HepG2 (cell line): ENCODE measurements around the gene TSEN54. TPM values are rescaled to one million over a fixed set of nuclear protein-coding genes. Genes with fewer than 3 reads are reported as not detected.

Experiments
- BCL6 ChIP-seq: IDR thresholded peaks from 2 replicates; pipeline ENCODE4 v1.6.1; 2016; ENCODE audit warnings: missing genetic modification reagents, missing compliant biosample characterization
- HIC2 ChIP-seq: sonication (generic); formaldehyde crosslinking; IDR thresholded peaks from 2 replicates; pipeline ENCODE4 v1.9.0; 2022; ENCODE audit warnings: low read depth, missing genetic modification reagents
- HMG20A ChIP-seq: IDR thresholded peaks from 2 replicates; pipeline ENCODE4 v1.6.1; 2016; ENCODE audit warnings: borderline replicate concordance
- KLF13 ChIP-seq: sonication (generic); formaldehyde crosslinking; IDR thresholded peaks from 2 replicates; pipeline ENCODE4 v1.4.0; 2020; ENCODE audit warnings: mild to moderate bottlenecking, missing genetic modification reagents
- MED8 ChIP-seq: sonication (generic); formaldehyde crosslinking; IDR thresholded peaks from 2 replicates; pipeline ENCODE4 v1.8.1; 2023; ENCODE audit warnings: mild to moderate bottlenecking, missing genetic modification reagents; ENCODE audit not compliant: insufficient replicate concordance
- MXD4 ChIP-seq: IDR thresholded peaks from 2 replicates; pipeline ENCODE4 v1.6.1; 2016; ENCODE audit warnings: mild to moderate bottlenecking, missing biosample characterization, missing genetic modification reagents
- PAX8 ChIP-seq: sonication (generic); formaldehyde crosslinking; IDR thresholded peaks from 2 replicates; pipeline ENCODE4 v1.8.0; 2022; ENCODE audit warnings: mild to moderate bottlenecking, missing genetic modification reagents, borderline replicate concordance
- PCBP2 ChIP-seq: fragments of 200-400 bp; formaldehyde crosslinking; optimal IDR thresholded peaks from 2 replicates; pipeline ENCODE3; 2018; ENCODE audit warnings: low read length, low read depth; ENCODE audit not compliant: poor library complexity, severe bottlenecking
- REXO4 ChIP-seq: sonication (generic); formaldehyde crosslinking; IDR thresholded peaks from 2 replicates; pipeline ENCODE4 v1.8.0; 2022; ENCODE audit warnings: missing genetic modification reagents, mild to moderate bottlenecking, borderline replicate concordance
- RORA ChIP-seq: sonication (generic); formaldehyde crosslinking; IDR thresholded peaks from 2 replicates; pipeline ENCODE4 v1.5.0; 2020; ENCODE audit warnings: mild to moderate bottlenecking, missing genetic modification reagents, moderate library complexity
- SIN3B ChIP-seq: fragments of 150-350 bp; IDR thresholded peaks from 2 replicates; pipeline ENCODE4 v1.6.1; 2014; ENCODE audit warnings: low read length
- SNRNP70 ChIP-seq: fragments of 200-400 bp; formaldehyde crosslinking; IDR thresholded peaks from 2 replicates; pipeline ENCODE4 v1.6.1; 2017; ENCODE audit warnings: mild to moderate bottlenecking, low read depth, low read length, moderate library complexity
- SRSF4 ChIP-seq: fragments of 200-400 bp; formaldehyde crosslinking; IDR thresholded peaks from one replicate; pipeline ENCODE4 v1.6.1; 2018; ENCODE audit warnings: mild to moderate bottlenecking, low read depth, low read length, moderate library complexity; ENCODE audit not compliant: poor library complexity, severe bottlenecking
- ZFP82 ChIP-seq: sonication (generic); formaldehyde crosslinking; IDR thresholded peaks from 2 replicates; pipeline ENCODE4 v1.5.1; 2020; ENCODE audit warnings: mild to moderate bottlenecking, missing genetic modification reagents, borderline replicate concordance
- ZNF225 ChIP-seq: sonication (generic); formaldehyde crosslinking; IDR thresholded peaks from 2 replicates; pipeline ENCODE4 v1.4.0; 2020; ENCODE audit warnings: mild to moderate bottlenecking, missing genetic modification reagents
- ZNF24 ChIP-seq: fragments of 450-650 bp; IDR thresholded peaks from 2 replicates; pipeline ENCODE4 v1.6.1; 2017; ENCODE audit warnings: antibody characterized with exemption, mild to moderate bottlenecking
- ZNF430 ChIP-seq: sonication (generic); formaldehyde crosslinking; IDR thresholded peaks from 2 replicates; pipeline ENCODE4 v1.9.0; 2021; ENCODE audit warnings: mild to moderate bottlenecking, missing genetic modification reagents
- ZNF644 ChIP-seq: IDR thresholded peaks from 2 replicates; pipeline ENCODE4 v1.6.1; 2016; ENCODE audit warnings: low read depth
- ZNF768 ChIP-seq: sonication (generic); formaldehyde crosslinking; IDR thresholded peaks from 2 replicates; pipeline ENCODE4 v1.4.0; 2020; ENCODE audit warnings: missing genetic modification reagents
- ZNF841 ChIP-seq: sonication (generic); formaldehyde crosslinking; IDR thresholded peaks from 2 replicates; pipeline ENCODE4 v1.8.1; 2023; ENCODE audit warnings: missing genetic modification reagents, borderline replicate concordance
- polyA plus RNA-seq, 8 experiments: library from polyadenylated mRNA; depleted of rRNA in 3 of 8; stranded (reverse) in 7 of 8; unstranded in 1 of 8; fragments of >200 nt; fragmentation: Illumina TruSeq in 4 of 8; extraction: Trizol in 4 of 8; gene quantifications; 2 replicates each; pipeline versions ENCODE4 v1.2.1 to v1.2.3, GENCODE V29; 2011 to 2016; ENCODE audit warnings: low read depth in 4 of 8, missing spikeins in 1 of 8, mixed read lengths in 1 of 8; ENCODE audit not compliant: insufficient read depth in 1 of 8
- total RNA-seq, 5 experiments: library from RNA; depleted of rRNA; stranded (reverse); fragments of >200 nt; fragmentation: Illumina TruSeq; extraction: Trizol; gene quantifications; 2 replicates each; pipeline ENCODE4 v1.2.3, GENCODE V29; 2016; ENCODE audit warnings: low read depth in 1 of 5
- TF ChIP-seq, protein P1 (sequence below): sonication (generic); formaldehyde crosslinking; IDR thresholded peaks from 2 replicates; pipeline ENCODE4 v1.5.0; 2020; ENCODE audit warnings: mild to moderate bottlenecking, low read depth, missing genetic modification reagents, borderline replicate concordance
- TF ChIP-seq, protein P2 (sequence below): sonication (generic); formaldehyde crosslinking; IDR thresholded peaks from 2 replicates; pipeline ENCODE4 v1.5.1; 2020; ENCODE audit warnings: mild to moderate bottlenecking, moderate library complexity, missing genetic modification reagents
- TF ChIP-seq, protein P3 (sequence below): sonication (generic); formaldehyde crosslinking; IDR thresholded peaks from 2 replicates; pipeline ENCODE4 v1.5.0; 2020; ENCODE audit warnings: missing genetic modification reagents, mild to moderate bottlenecking, borderline replicate concordance
- TF ChIP-seq, protein P4 (sequence below): IDR thresholded peaks from 2 replicates; pipeline ENCODE4 v1.6.1; 2016
- TF ChIP-seq, protein P5 (sequence below): IDR thresholded peaks from 2 replicates; pipeline ENCODE4 v1.6.1; 2016; ENCODE audit warnings: mild to moderate bottlenecking

Gene TSEN54
- total and polyA plus RNA-seq, 2 of the 13 experiments (the other 11 are each of a cell fraction or from before 2014, with no cell fraction given), result 62.9 to 63.3 TPM

DNA sequence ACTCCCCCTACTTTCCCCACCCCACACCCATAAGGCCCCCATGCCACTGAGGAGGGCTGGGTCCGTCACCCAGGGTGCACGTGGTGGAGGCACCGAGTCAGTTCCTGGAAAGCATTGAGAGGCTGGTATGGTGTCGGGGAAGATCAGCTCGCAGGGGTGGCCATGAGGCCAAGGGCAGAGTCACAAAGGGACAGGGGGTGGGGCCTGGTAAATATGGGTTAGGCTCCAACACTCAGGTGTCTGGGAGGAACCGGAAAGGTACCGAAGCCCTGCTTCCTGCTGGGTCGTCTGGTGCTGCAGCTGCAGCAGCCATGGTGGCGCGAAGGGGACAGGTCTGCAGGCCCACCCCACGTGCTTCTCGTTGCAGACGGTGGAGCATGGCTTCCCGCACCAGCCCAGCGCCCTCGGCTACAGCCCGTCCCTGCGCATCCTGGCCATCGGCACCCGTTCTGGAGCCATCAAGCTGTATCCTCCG is 39.4 kb downstream of the TSEN54 start (continued):
- TF ChIP-seq ZNF430, result no peak
- no peak for TF ChIP-seq ZNF841 (CRISPR knock-in tag)
- peak; percentile 25; the same call in 1 of the 2 replicates for TF ChIP-seq ZNF225 (CRISPR knock-in tag)
- 0 out of 2 replicates have a peak, but pooled peaks have one; percentile 15 for TF ChIP-seq ZNF768
- TF ChIP-seq HMG20A (CRISPR knock-in tag), result no peak
- no peak for TF ChIP-seq KLF13 (CRISPR knock-in tag)
- TF ChIP-seq, protein P1, sequence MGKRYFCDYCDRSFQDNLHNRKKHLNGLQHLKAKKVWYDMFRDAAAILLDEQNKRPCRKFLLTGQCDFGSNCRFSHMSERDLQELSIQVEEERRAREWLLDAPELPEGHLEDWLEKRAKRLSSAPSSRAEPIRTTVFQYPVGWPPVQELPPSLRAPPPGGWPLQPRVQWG (CRISPR knock-in tag), result no peak
- TF ChIP-seq, protein P2, sequence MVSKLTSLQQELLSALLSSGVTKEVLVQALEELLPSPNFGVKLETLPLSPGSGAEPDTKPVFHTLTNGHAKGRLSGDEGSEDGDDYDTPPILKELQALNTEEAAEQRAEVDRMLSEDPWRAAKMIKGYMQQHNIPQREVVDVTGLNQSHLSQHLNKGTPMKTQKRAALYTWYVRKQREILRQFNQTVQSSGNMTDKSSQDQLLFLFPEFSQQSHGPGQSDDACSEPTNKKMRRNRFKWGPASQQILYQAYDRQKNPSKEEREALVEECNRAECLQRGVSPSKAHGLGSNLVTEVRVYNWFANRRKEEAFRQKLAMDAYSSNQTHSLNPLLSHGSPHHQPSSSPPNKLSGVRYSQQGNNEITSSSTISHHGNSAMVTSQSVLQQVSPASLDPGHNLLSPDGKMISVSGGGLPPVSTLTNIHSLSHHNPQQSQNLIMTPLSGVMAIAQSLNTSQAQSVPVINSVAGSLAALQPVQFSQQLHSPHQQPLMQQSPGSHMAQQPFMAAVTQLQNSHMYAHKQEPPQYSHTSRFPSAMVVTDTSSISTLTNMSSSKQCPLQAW (CRISPR knock-in tag), result peak; percentile 58; the same call in 1 of the 2 replicates
- TF ChIP-seq SNRNP70, result no peak
- TF ChIP-seq PCBP2, result no peak
- TF ChIP-seq HIC2, result no peak
- TF ChIP-seq, protein P3, sequence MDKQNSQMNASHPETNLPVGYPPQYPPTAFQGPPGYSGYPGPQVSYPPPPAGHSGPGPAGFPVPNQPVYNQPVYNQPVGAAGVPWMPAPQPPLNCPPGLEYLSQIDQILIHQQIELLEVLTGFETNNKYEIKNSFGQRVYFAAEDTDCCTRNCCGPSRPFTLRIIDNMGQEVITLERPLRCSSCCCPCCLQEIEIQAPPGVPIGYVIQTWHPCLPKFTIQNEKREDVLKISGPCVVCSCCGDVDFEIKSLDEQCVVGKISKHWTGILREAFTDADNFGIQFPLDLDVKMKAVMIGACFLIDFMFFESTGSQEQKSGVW (CRISPR knock-in tag), result no peak
- TF ChIP-seq RORA (CRISPR knock-in tag), result no peak
- no peak for TF ChIP-seq SRSF4
- TF ChIP-seq, protein P4, sequence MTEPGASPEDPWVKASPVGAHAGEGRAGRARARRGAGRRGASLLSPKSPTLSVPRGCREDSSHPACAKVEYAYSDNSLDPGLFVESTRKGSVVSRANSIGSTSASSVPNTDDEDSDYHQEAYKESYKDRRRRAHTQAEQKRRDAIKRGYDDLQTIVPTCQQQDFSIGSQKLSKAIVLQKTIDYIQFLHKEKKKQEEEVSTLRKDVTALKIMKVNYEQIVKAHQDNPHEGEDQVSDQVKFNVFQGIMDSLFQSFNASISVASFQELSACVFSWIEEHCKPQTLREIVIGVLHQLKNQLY, result peak; percentile 43; the same call in 1 of the 2 replicates
- TF ChIP-seq SIN3B, result no peak
- TF ChIP-seq MED8, result no peak
- TF ChIP-seq REXO4 (CRISPR knock-in tag), result no peak
- TF ChIP-seq BCL6 (CRISPR knock-in tag), result peak; percentile 100
- TF ChIP-seq, protein P5, sequence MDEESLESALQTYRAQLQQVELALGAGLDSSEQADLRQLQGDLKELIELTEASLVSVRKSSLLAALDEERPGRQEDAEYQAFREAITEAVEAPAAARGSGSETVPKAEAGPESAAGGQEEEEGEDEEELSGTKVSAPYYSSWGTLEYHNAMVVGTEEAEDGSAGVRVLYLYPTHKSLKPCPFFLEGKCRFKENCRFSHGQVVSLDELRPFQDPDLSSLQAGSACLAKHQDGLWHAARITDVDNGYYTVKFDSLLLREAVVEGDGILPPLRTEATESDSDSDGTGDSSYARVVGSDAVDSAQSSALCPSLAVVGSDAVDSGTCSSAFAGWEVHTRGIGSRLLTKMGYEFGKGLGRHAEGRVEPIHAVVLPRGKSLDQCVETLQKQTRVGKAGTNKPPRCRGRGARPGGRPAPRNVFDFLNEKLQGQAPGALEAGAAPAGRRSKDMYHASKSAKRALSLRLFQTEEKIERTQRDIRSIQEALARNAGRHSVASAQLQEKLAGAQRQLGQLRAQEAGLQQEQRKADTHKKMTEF (CRISPR knock-in tag), result peak; percentile 42; the same call in 1 of the 2 replicates
- TF ChIP-seq MXD4 (CRISPR knock-in tag), result no peak
- no peak for TF ChIP-seq ZNF24
- no peak for TF ChIP-seq ZFP82 (CRISPR knock-in tag)
- no peak for TF ChIP-seq ZNF644 (CRISPR knock-in tag)
- TF ChIP-seq PAX8 (CRISPR knock-in tag), result no peak
